SK-N-SH treated with all-trans-retinoic acid at 6 μM for 48 hours (cell line): Measurements from ENCODE around the gene EXOSC5.

Experiments
- ATAC-seq: fragments of 200-7000 bp; cut with Tn5 transposase; 3 replicates; pipeline ENCODE4 v1.9.1; 2020; ENCODE audit warnings: mild to moderate bottlenecking, moderate library complexity
- ARNTL ChIP-seq: fragments of 450-650 bp; formaldehyde crosslinking; IDR thresholded peaks from 2 replicates; pipeline ENCODE4 v1.5.0; 2020; ENCODE audit warnings: low read depth, mild to moderate bottlenecking, moderate library complexity, borderline replicate concordance
- BACH2 ChIP-seq: fragments of 250-450 bp; sonication (Bioruptor Pico); IDR thresholded peaks from 2 replicates; pipeline ENCODE4 v1.9.0; 2021; ENCODE audit warnings: mild to moderate bottlenecking, borderline replicate concordance
- CREB5 ChIP-seq: fragments of 250-450 bp; sonication (Bioruptor Pico); IDR thresholded peaks from 2 replicates; pipeline ENCODE4 v1.5.1; 2020; ENCODE audit warnings: low read depth, mild to moderate bottlenecking, moderate library complexity
- CSDC2 ChIP-seq: fragments of 250-450 bp; sonication (Bioruptor Pico); IDR thresholded peaks from 2 replicates; pipeline ENCODE4 v1.5.0; 2020; ENCODE audit warnings: mild to moderate bottlenecking, moderate library complexity
- ESRRG ChIP-seq: fragments of 250-450 bp; sonication (Bioruptor Pico); IDR thresholded peaks from 2 replicates; pipeline ENCODE4 v1.6.1; 2021; ENCODE audit warnings: mild to moderate bottlenecking
- GLIS3 ChIP-seq: fragments of 250-450 bp; sonication (Bioruptor Pico); IDR thresholded peaks from 2 replicates; pipeline ENCODE4 v1.5.0; 2020; ENCODE audit warnings: mild to moderate bottlenecking, moderate library complexity
- ISL1 ChIP-seq: fragments of 250-450 bp; sonication (Bioruptor Pico); IDR thresholded peaks from 2 replicates; pipeline ENCODE4 v2.1.2; 2022; ENCODE audit warnings: mild to moderate bottlenecking, moderate library complexity
- OSR1 ChIP-seq: fragments of 250-450 bp; sonication (Bioruptor Pico); IDR thresholded peaks from 2 replicates; pipeline ENCODE4 v1.8.0; 2022; ENCODE audit warnings: moderate library complexity, mild to moderate bottlenecking, inconsistent platforms
- PATZ1 ChIP-seq: fragments of 250-450 bp; sonication (Bioruptor Pico); IDR thresholded peaks from 2 replicates; pipeline ENCODE4 v1.8.0; 2020; ENCODE audit warnings: mild to moderate bottlenecking, moderate library complexity, borderline replicate concordance
- RARB ChIP-seq: fragments of 250-450 bp; sonication (Bioruptor Pico); IDR thresholded peaks from 2 replicates; pipeline ENCODE4 v1.8.0; 2021; ENCODE audit warnings: mild to moderate bottlenecking, moderate library complexity
- SNAI2 ChIP-seq: fragments of 250-450 bp; sonication (Bioruptor Pico); IDR thresholded peaks from 2 replicates; pipeline ENCODE4 v1.5.0; 2020; ENCODE audit warnings: mild to moderate bottlenecking, moderate library complexity
- TCF4 ChIP-seq: fragments of 250-450 bp; sonication (Bioruptor Pico); IDR thresholded peaks from 2 replicates; pipeline ENCODE4 v1.8.0; 2021; ENCODE audit warnings: mild to moderate bottlenecking, moderate library complexity, borderline replicate concordance
- TOX ChIP-seq: fragments of 250-450 bp; sonication (Bioruptor Pico); IDR thresholded peaks from 2 replicates; pipeline ENCODE4 v1.8.0; 2021; ENCODE audit warnings: mild to moderate bottlenecking, moderate library complexity, borderline replicate concordance
- TSHZ2 ChIP-seq: fragments of 250-450 bp; sonication (Bioruptor Pico); IDR thresholded peaks from 2 replicates; pipeline ENCODE4 v1.5.0; 2020; ENCODE audit warnings: mild to moderate bottlenecking, moderate library complexity
- ZC3H10 ChIP-seq: fragments of 250-450 bp; sonication (Bioruptor Pico); IDR thresholded peaks from 2 replicates; pipeline ENCODE4 v1.5.1; 2021; ENCODE audit warnings: mild to moderate bottlenecking, moderate library complexity
- ZFP3 ChIP-seq: fragments of 250-450 bp; sonication (Bioruptor Pico); IDR thresholded peaks from 2 replicates; pipeline ENCODE4 v1.5.0; 2020; ENCODE audit warnings: mild to moderate bottlenecking, moderate library complexity
- ZFP30 ChIP-seq: fragments of 450-650 bp; formaldehyde crosslinking; IDR thresholded peaks from 2 replicates; pipeline ENCODE4 v1.5.0; 2022; ENCODE audit warnings: mild to moderate bottlenecking, moderate library complexity
- ZNF70 ChIP-seq: fragments of 450-650 bp; formaldehyde crosslinking; IDR thresholded peaks from 2 replicates; pipeline ENCODE4 v1.5.0; 2020; ENCODE audit warnings: mild to moderate bottlenecking, moderate library complexity
- ZNF8 ChIP-seq: fragments of 450-650 bp; formaldehyde crosslinking; IDR thresholded peaks from 2 replicates; pipeline ENCODE4 v1.5.0; 2020; ENCODE audit warnings: mild to moderate bottlenecking, moderate library complexity
- TF ChIP-seq, protein P1 (sequence below): fragments of 250-450 bp; sonication (Bioruptor Pico); IDR thresholded peaks from 2 replicates; pipeline ENCODE4 v1.8.0; 2021; ENCODE audit warnings: low read depth, mild to moderate bottlenecking, moderate library complexity, borderline replicate concordance
- TF ChIP-seq, protein P2 (sequence below): fragments of 250-450 bp; sonication (Bioruptor Pico); IDR thresholded peaks from 2 replicates; pipeline ENCODE4 v1.5.1; 2021; ENCODE audit warnings: mild to moderate bottlenecking, moderate library complexity

The EXOSC5 gene

DNA sequence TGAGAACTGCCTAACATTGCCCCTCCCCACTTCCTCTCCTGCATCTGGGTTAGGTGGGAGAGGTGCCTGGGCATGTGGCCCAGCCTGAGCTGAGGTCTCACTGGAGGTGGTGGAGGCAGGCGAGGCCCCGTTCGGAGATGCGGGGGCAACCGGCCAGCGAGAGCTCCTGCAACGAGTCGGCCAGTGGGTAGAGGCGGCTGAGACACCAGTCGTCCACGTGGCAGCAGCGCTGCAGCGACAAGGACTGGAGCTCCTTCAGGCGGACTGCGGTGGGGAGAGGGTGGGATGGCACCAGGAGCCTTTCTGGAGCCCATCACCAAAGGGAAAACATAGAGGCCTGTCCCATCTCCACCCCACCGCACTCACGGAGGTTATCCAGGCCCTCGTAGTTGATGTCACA, 36.0 kb upstream of the EXOSC5 start:
- no peak for ATAC-seq
- TF ChIP-seq, protein P1, sequence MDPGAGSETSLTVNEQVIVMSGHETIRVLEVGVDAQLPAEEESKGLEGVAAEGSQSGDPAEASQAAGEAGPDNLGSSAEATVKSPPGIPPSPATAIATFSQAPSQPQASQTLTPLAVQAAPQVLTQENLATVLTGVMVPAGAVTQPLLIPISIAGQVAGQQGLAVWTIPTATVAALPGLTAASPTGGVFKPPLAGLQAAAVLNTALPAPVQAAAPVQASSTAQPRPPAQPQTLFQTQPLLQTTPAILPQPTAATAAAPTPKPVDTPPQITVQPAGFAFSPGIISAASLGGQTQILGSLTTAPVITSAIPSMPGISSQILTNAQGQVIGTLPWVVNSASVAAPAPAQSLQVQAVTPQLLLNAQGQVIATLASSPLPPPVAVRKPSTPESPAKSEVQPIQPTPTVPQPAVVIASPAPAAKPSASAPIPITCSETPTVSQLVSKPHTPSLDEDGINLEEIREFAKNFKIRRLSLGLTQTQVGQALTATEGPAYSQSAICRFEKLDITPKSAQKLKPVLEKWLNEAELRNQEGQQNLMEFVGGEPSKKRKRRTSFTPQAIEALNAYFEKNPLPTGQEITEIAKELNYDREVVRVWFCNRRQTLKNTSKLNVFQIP: no peak
- TF ChIP-seq RARB (CRISPR knock-in tag): no peak
- no peak for TF ChIP-seq PATZ1 (CRISPR knock-in tag)
- TF ChIP-seq ISL1 (CRISPR knock-in tag): no peak
- TF ChIP-seq, protein P2, sequence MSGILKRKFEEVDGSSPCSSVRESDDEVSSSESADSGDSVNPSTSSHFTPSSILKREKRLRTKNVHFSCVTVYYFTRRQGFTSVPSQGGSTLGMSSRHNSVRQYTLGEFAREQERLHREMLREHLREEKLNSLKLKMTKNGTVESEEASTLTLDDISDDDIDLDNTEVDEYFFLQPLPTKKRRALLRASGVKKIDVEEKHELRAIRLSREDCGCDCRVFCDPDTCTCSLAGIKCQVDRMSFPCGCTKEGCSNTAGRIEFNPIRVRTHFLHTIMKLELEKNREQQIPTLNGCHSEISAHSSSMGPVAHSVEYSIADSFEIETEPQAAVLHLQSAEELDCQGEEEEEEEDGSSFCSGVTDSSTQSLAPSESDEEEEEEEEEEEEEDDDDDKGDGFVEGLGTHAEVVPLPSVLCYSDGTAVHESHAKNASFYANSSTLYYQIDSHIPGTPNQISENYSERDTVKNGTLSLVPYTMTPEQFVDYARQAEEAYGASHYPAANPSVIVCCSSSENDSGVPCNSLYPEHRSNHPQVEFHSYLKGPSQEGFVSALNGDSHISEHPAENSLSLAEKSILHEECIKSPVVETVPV (CRISPR knock-in tag): no peak
- TF ChIP-seq CREB5 (CRISPR knock-in tag): no peak
- TF ChIP-seq SNAI2 (CRISPR knock-in tag): no peak

- TF ChIP-seq ARNTL (no peak), ZFP30 (no peak), ZNF8 (CRISPR knock-in tag) (no peak), TSHZ2 (no peak), RARB (CRISPR knock-in tag) (no peak), TOX (no peak), ISL1 (CRISPR knock-in tag) (no peak), SNAI2 (CRISPR knock-in tag) (no peak), CSDC2 (no peak), TCF4 (CRISPR knock-in tag) (no peak), GLIS3 (CRISPR knock-in tag) (no peak), ESRRG (CRISPR knock-in tag) (no peak), ZNF70 (CRISPR knock-in tag) (no peak)
- TF ChIP-seq, protein P2 (CRISPR knock-in tag): no peak
- ATAC-seq: no peak
Measured at GRCh38 chr19:41431426-41432386, 34.5 kb upstream of the EXOSC5 start.

GRCh38 chr19:41430922-41431321, 33.8 kb upstream of the EXOSC5 start:
- no peak for ATAC-seq
- TF ChIP-seq ESRRG (CRISPR knock-in tag): no peak
- TF ChIP-seq, protein P1: no peak
- no peak for TF ChIP-seq SNAI2 (CRISPR knock-in tag)
- no peak for TF ChIP-seq GLIS3 (CRISPR knock-in tag)
- TF ChIP-seq ZFP30: no peak
- no peak for TF ChIP-seq OSR1 (CRISPR knock-in tag)
- no peak for TF ChIP-seq ZFP3
- no peak for TF ChIP-seq CSDC2
- TF ChIP-seq ZNF70 (CRISPR knock-in tag): no peak
- TF ChIP-seq BACH2 (CRISPR knock-in tag): no peak
- TF ChIP-seq, protein P2 (CRISPR knock-in tag): no peak
- no peak for TF ChIP-seq ZC3H10 (CRISPR knock-in tag)
